Aorta (tissue), 5 donors: ENCODE data around the gene TUT1. TPM values are rescaled to one million over a fixed set of nuclear protein-coding genes. Genes with fewer than 3 reads are reported as not detected.
A peak's percentile ranks its signal among the peaks of the same experiment; 100 is the strongest.

ENCODE experiments used
- ATAC-seq: fragments of 200-7000 bp; cut with Tn5 transposase; one replicate; pipeline ENCODE4 v1.9.1; 2022; ENCODE audit warnings: moderate library complexity; ENCODE audit not compliant: low FRiP score
- DNase-seq, 2 donors: peaks; one replicate each; pipeline ENCODE4 v3.0.0-alpha.2; 2020
- H3K27ac ChIP-seq, 2 donors: one replicate each; pipeline ENCODE4 v1.5.1; 2013; ENCODE audit warnings: low read length in 2 of 2, mild to moderate bottlenecking in 2 of 2, moderate library complexity in 2 of 2, control low read depth in 1 of 2, inconsistent platforms in 1 of 2, low read depth in 1 of 2
- H3K27me3 ChIP-seq, 2 donors: one replicate each; pipeline ENCODE4 v1.6.1; 2013; ENCODE audit warnings: control low read depth in 1 of 2, low read length in 1 of 2, mild to moderate bottlenecking in 1 of 2, moderate library complexity in 1 of 2; ENCODE audit not compliant: insufficient read depth in 2 of 2, control insufficient read depth in 1 of 2
- H3K36me3 ChIP-seq, 2 donors: one replicate each; pipeline ENCODE4 v1.6.1; 2013; ENCODE audit warnings: control low read depth in 1 of 2, low read length in 1 of 2, mild to moderate bottlenecking in 1 of 2; ENCODE audit not compliant: insufficient read depth in 2 of 2, control insufficient read depth in 1 of 2
- H3K4me1 ChIP-seq, 2 donors: one replicate each; pipeline ENCODE4 v1.6.1; 2013; ENCODE audit warnings: low read length in 2 of 2, control low read depth in 1 of 2, mild to moderate bottlenecking in 1 of 2, moderate library complexity in 1 of 2; ENCODE audit not compliant: insufficient read depth in 2 of 2, control insufficient read depth in 1 of 2
- H3K4me3 ChIP-seq, 2 donors: one replicate each; pipeline ENCODE4 v1.5.1; 2013; ENCODE audit warnings: low read length in 2 of 2, control low read depth in 1 of 2, mild to moderate bottlenecking in 1 of 2
- H3K9me3 ChIP-seq: one replicate; pipeline ENCODE4 v1.6.1; 2013; ENCODE audit warnings: mild to moderate bottlenecking, low read length; ENCODE audit not compliant: control insufficient read depth
- WGBS, 2 donors: extraction: QIAGEN DNeasy Blood & Tissue Kit; methylation state at CpG; one replicate each; pipeline ENCODE4 v1.1.7; 2013; 5-methylcytosine and 5-hydroxymethylcytosine counted together
- intact Hi-C, 2 donors: fragments of 100-400 bp; cut with DNase I; formaldehyde crosslinking; loops; one replicate each; pipeline versions ENCODE4 v1.14.2 to v1.15.0; 2022
- polyA plus RNA-seq, 2 donors: library from polyadenylated mRNA; stranded (reverse); fragments of 200-250 nt; gene quantifications; one replicate each; pipeline ENCODE4 v1.2.3, GENCODE V29; 2013
- total RNA-seq, 2 donors: library from RNA; stranded (reverse); fragmentation: NEBNext Ultra II Directional; extraction: Animal tissue kit (Norgen Biotek cat#: 25700); gene quantifications; one replicate each; pipeline ENCODE4 v1.2.1, GENCODE V29; 2021
- donor health status: healthy with polysubstance abuse.
- donor health status: Bipolar disorder and iron deficiency.
- donor health status: DM: no; HTN: no; CAD: no.
- donor health status: DM: no; HTN: no; CAD: no.
- donor health status: DM: yes; HTN: yes; CAD: no.

Gene TUT1
- total and polyA plus RNA-seq, 4 donors = 1.6 to 14.9 (median 12.8) TPM

GRCh38 chr11:62548545-62549335 lies 42.6 kb downstream of the TUT1 start:
- Histone ChIP-seq H3K4me1 (no peaks in the 10 kb centered on the region), H3K9me3 (no peaks in the 10 kb centered on the region), H3K4me3 (no peak overlapping the region), H3K27ac (peak overlapping the region in 1 of 2 donors; percentile 72), H3K27me3 (no peaks in the 10 kb centered on the region), H3K36me3 (no peaks in the 10 kb centered on the region)
- WGBS, 2 donors = 23 to 24% methylated on average over 17 of the region's 17 CpGs
- intact Hi-C loops = loop anchor here in 1 of 2 donors (5.0 kb wide), 1 partner anchor 106 kb away; no protein-coding TSS in a partner anchor
- ATAC-seq (no peak), DNase-seq (no peak)

GRCh38 chr11:62547691-62548281 lies 43.5 kb downstream of the TUT1 start:
- WGBS, 2 donors = 9 to 10% methylated on average over 8 of the region's 8 CpGs
- Histone ChIP-seq H3K27me3 (no peaks in the 10 kb centered on the region), H3K4me1 (no peaks in the 10 kb centered on the region), H3K27ac (peak overlapping the region; percentile 64 to 72), H3K36me3 (no peaks in the 10 kb centered on the region), H3K4me3 (peak overlapping the region; percentile 86 to 98), H3K9me3 (no peaks in the 10 kb centered on the region)
- DNase-seq (peak in 1 of 2 donors; percentile 55), ATAC-seq (no peak)
- intact Hi-C loops = loop anchor here in 1 of 2 donors (5.0 kb wide), 1 partner anchor 105 kb away; no protein-coding TSS in a partner anchor

- H3K4me1 ChIP-seq = no peaks in the 10 kb centered on the region
- H3K9me3 ChIP-seq = no peaks in the 10 kb centered on the region
- H3K27me3 ChIP-seq = no peaks in the 10 kb centered on the region
- intact Hi-C loops = loop anchor here in 1 of 2 donors (5.0 kb wide), 1 partner anchor 105 kb away; no protein-coding TSS in a partner anchor
- 2 to 3% methylated on average over 39 to 40 of the region's 40 CpGs for WGBS, 2 donors
- ATAC-seq (no peak), DNase-seq (peak; percentile 66 to 80)
- peak overlapping the region; percentile 86 to 98 for H3K4me3 ChIP-seq
- H3K27ac ChIP-seq = peak overlapping the region; percentile 64 to 72
- no peaks in the 10 kb centered on the region for H3K36me3 ChIP-seq
Measured at GRCh38 chr11:62546929-62547625, 44.2 kb downstream of the TUT1 start.

GRCh38 chr11:62546244-62546928 lies 44.9 kb downstream of the TUT1 start, which contains the start of gene AHNAK:
Gene AHNAK, minus strand, starts transcription at chr11:62546806. Its CDS starts 10,708 bp downstream, at chr11:62536098.
- Histone ChIP-seq H3K27me3 (no peaks in the 10 kb centered on the region), H3K27ac (peak within 1 kb of the TSS; percentile 64 to 98), H3K36me3 (no peaks in the 10 kb centered on the region), H3K4me3 (peak within 1 kb of the TSS; percentile 86 to 98), H3K9me3 (no peaks in the 10 kb centered on the region), H3K4me1 (no peaks in the 10 kb centered on the region)
- 1% methylated on average over 36 to 69 of the region's 69 CpGs for WGBS, 2 donors
- intact Hi-C loops = loop anchor here in 1 of 2 donors (5.0 kb wide), 1 partner anchor 104 kb away; no protein-coding TSS in a partner anchor
- DNase-seq (peak; percentile 93 to 95), ATAC-seq (peak; percentile 83)

GRCh38 chr11:62545437-62546243 lies 45.7 kb downstream of the TUT1 start:
- Histone ChIP-seq H3K4me1 (no peaks in the 10 kb centered on the region), H3K27me3 (no peaks in the 10 kb centered on the region), H3K36me3 (no peaks in the 10 kb centered on the region), H3K9me3 (no peaks in the 10 kb centered on the region), H3K4me3 (peak overlapping the region; percentile 86 to 98), H3K27ac (peak overlapping the region; percentile 64 to 98)
- peak; percentile 96 to 99 for DNase-seq
- intact Hi-C loops = loop anchor here in 1 of 2 donors (2.0 to 5.0 kb wide), 2 partner anchors 15 to 103 kb away; no protein-coding TSS in a partner anchor
- ATAC-seq = peak; percentile 76
- WGBS, 2 donors = 1% methylated on average over 50 to 59 of the region's 59 CpGs

GRCh38 chr11:62544581-62545436 lies 46.5 kb downstream of the TUT1 start:
- peaks cover 0 to 3% of the 10 kb centered on the region in 2 donors for H3K4me1 ChIP-seq
- peak overlapping the region in 1 of 2 donors; percentile 8 for H3K27ac ChIP-seq
- no peak for ATAC-seq
- peak in 1 of 2 donors; percentile 60 for DNase-seq
- intact Hi-C loops = loop anchor here (2.0 to 5.0 kb wide), 3 partner anchors 16 to 103 kb away; no protein-coding TSS in a partner anchor
- WGBS, 2 donors = 1% methylated on average over 32 of the region's 32 CpGs
- no peaks in the 10 kb centered on the region for H3K36me3 ChIP-seq
- H3K27me3 ChIP-seq = no peaks in the 10 kb centered on the region
- H3K4me3 ChIP-seq = peak overlapping the region; percentile 86 to 98
- no peaks in the 10 kb centered on the region for H3K9me3 ChIP-seq
